GM18873 (cell line): ENCODE measurements around the gene SPATS2L.
"Not testable (repeated sequence)": the region's sequence is repeated elsewhere in the genome, so short reads cannot be mapped to it uniquely, and the experiment has no call there.

Experiments used
- ATAC-seq: cut with Tn5 transposase; IDR thresholded peaks from one replicate; pipeline ENCODE4 v1.9.1; 2021; ENCODE audit warnings: mild to moderate bottlenecking, moderate library complexity, moderate number of reproducible peaks; ENCODE audit not compliant: unreplicated experiment, low FRiP score

The SPATS2L gene

GRCh38 chr2:200344202-200344601, 37.7 kb downstream of the SPATS2L start:
- ATAC-seq, result not testable (repeated sequence)

- no peak for ATAC-seq
These were observed 39.5 kb downstream of the SPATS2L start for GRCh38 chr2:200345975-200346374.

- no peak for ATAC-seq
These were observed 40.8 kb downstream of the SPATS2L start for GRCh38 chr2:200347301-200347700.

- ATAC-seq, result no peak
These were observed 42.5 kb downstream of the SPATS2L start for GRCh38 chr2:200348897-200349563.

- ATAC-seq, result no peak
These were observed 43.4 kb downstream of the SPATS2L start for GRCh38 chr2:200349868-200350267.

GRCh38 chr2:200350850-200351285, 44.4 kb downstream of the SPATS2L start:
- ATAC-seq, result no peak

GRCh38 chr2:200351815-200352214, 45.3 kb downstream of the SPATS2L start:
- ATAC-seq, result no peak

- no peak for ATAC-seq
These were observed 46.1 kb downstream of the SPATS2L start for GRCh38 chr2:200352636-200353035.

- ATAC-seq, result no peak
These were observed 46.6 kb downstream of the SPATS2L start for GRCh38 chr2:200353120-200353519.

- ATAC-seq, result no peak
These were observed 47.4 kb downstream of the SPATS2L start for GRCh38 chr2:200353874-200354273.

- ATAC-seq, result no peak
These were observed 48.6 kb downstream of the SPATS2L start for GRCh38 chr2:200354833-200355751.

GRCh38 chr2:200356321-200356720, 49.8 kb downstream of the SPATS2L start:
- no peak for ATAC-seq

- ATAC-seq, result no peak
These were observed 50.4 kb downstream of the SPATS2L start for GRCh38 chr2:200356857-200357384.

- ATAC-seq, result no peak
These were observed 51.4 kb downstream of the SPATS2L start for GRCh38 chr2:200357845-200358244.

- no peak for ATAC-seq
These were observed 53.1 kb downstream of the SPATS2L start for GRCh38 chr2:200359552-200359951.

GRCh38 chr2:200360364-200360763, 53.9 kb downstream of the SPATS2L start:
- no peak for ATAC-seq

GRCh38 chr2:200362202-200362917, 55.9 kb downstream of the SPATS2L start:
- no peak for ATAC-seq

GRCh38 chr2:200363279-200363678, 56.8 kb downstream of the SPATS2L start:
- no peak for ATAC-seq

GRCh38 chr2:200364142-200364541, 57.6 kb downstream of the SPATS2L start:
- no peak for ATAC-seq

- no peak for ATAC-seq
These were observed 58.1 kb downstream of the SPATS2L start for GRCh38 chr2:200364620-200365019.

GRCh38 chr2:200365209-200365608, 58.7 kb downstream of the SPATS2L start:
- ATAC-seq, result no peak
